ENCODE measurements around the gene COMP.

DNA sequence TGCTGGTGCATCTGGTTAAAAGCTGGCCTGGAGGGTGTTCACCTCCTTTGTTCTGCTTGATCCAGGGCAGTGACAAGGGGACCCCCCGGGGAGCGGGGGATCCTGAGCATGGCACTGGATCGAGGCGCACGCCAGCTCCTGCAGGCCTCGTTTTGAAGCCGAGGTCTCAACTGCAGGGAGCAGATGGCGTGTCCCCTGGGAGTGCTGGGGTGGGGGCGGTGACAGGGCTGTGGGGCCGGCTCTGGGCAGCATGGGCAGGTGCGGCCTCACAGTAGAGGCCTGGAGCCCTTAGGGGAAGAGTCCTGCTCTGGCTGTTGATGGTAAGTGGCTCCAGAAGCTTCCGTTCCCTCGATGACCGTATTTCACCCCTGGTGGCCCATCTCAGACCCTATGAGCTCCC lies 55.8 kb downstream of the COMP start:
- TF ChIP-seq POLR2AphosphoS5 (IDR thresholded peaks at IDR 0.05) = no peak
- TF ChIP-seq, protein P1, sequence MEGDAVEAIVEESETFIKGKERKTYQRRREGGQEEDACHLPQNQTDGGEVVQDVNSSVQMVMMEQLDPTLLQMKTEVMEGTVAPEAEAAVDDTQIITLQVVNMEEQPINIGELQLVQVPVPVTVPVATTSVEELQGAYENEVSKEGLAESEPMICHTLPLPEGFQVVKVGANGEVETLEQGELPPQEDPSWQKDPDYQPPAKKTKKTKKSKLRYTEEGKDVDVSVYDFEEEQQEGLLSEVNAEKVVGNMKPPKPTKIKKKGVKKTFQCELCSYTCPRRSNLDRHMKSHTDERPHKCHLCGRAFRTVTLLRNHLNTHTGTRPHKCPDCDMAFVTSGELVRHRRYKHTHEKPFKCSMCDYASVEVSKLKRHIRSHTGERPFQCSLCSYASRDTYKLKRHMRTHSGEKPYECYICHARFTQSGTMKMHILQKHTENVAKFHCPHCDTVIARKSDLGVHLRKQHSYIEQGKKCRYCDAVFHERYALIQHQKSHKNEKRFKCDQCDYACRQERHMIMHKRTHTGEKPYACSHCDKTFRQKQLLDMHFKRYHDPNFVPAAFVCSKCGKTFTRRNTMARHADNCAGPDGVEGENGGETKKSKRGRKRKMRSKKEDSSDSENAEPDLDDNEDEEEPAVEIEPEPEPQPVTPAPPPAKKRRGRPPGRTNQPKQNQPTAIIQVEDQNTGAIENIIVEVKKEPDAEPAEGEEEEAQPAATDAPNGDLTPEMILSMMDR (IDR thresholded peaks at IDR 0.05) = no peak
